RPMI7951 (cell line): ENCODE measurements around the gene NUDT13. TPM values are rescaled to one million over a fixed set of nuclear protein-coding genes. Genes with fewer than 3 reads are reported as not detected.
"Not testable (repeated sequence)": the region's sequence is repeated elsewhere in the genome, so short reads cannot be mapped to it uniquely, and the experiment has no call there.

Source experiments
- DNase-seq: peaks from one replicate; pipeline ENCODE4 v3.0.0-alpha.2; 2012; ENCODE audit warnings: low read depth
- total RNA-seq: library from RNA; depleted of rRNA; stranded (reverse); fragments of >200 nt; shearing (Covaris generic); gene quantifications from 2 replicates; pipeline ENCODE4 v1.2.3, GENCODE V29; 2014

Gene NUDT13
- total RNA-seq, 1 experiment from 2014 or later: 3.6 TPM

DNA sequence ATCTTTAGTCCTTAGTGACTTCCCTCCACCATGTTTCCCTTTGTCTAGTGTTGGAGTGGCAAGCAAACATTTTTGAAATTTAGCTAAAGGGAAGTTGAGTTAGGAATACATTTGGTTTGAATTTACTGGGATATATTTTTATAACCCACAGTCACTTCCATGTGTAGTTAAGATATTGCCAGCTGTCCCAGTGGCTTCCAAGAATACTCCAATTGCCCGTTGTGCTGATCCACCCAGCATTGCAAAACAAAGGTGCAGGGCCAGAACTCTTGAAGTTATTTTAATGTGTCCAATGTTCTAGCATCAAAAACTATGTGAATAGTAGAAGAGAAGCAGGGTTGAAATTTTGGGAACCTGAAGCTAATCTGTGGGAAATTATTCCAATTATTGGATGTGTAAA lies 11.1 kb upstream of the NUDT13 start:
- no peak for DNase-seq

DNA sequence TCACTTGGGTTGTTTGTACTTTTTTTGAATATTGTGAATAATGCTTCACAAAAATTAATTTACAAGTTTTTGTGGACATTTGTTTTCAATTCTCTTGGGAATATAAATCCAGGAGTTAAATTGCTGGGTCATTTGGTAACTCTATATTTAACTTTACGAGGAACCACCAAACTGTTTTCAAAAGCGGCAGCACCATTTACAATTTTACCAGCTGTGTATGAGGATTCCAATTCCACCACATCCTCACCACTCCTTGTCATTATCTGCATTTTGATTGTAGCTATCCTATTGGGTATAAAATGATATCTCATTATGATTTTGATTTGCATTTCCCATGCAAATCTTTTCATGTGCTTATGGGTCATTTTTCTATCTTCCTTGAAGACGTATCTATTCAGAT lies 4.0 kb upstream of the NUDT13 start:
- no peak for DNase-seq

DNA sequence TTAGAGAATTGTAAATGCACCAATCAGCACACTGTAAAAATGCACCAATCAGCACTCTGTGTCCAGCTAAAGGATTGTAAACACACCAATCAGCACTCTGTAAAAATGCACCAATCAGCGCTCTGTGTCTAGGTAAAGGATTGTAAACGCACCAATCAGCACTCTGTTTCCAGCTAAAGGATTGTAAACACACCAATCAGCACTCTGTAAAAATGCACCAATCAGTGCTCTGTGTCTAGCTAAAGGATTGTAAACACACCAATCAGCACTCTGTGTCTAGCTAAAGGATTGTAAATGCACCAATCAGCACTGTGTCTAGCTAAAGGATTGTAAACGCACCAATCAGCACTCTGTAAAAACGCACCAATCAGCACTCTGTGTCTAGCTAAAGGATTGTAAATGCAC lies 1.0 kb upstream of the NUDT13 start:
- DNase-seq: not testable (repeated sequence)

DNA sequence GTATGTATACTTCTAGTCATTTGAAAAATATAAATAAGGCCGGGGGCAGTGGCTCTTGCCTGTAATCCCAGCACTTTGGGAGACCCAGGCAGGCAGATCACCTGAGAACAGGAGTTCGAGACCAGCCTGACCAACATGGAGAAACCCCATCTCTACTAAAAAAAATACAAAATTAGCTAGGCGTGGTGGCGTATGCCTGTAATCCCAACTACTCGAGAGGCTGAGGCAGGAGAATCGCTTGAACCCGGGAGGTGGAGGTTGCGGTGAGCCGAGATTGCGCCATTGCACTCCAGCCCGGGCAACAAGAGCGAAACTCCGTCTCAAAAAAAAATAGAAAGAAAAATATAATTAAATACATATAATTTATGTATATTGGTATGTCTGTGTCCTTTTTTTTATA lies 1.8 kb downstream of the NUDT13 start:
- DNase-seq: not testable (repeated sequence)

DNA sequence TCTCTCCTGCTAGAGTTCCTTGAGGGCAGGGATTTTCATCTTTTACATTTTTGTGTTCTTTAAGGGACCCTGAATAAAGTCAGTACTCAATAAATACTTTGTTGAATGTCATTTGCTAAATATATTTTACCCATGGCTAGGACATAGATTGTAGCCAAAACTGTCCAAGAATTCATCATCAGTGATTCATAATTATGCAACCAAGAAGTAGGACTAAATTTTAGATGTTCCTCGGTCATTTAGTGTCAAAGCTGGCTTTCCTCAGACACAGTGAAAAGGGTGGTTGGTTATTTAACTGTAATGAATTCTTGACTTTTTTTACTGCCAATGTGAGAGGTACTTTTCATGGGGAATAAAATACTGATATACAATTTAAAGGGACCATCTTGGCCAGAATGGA lies 3.3 kb downstream of the NUDT13 start:
- no peak for DNase-seq

DNA sequence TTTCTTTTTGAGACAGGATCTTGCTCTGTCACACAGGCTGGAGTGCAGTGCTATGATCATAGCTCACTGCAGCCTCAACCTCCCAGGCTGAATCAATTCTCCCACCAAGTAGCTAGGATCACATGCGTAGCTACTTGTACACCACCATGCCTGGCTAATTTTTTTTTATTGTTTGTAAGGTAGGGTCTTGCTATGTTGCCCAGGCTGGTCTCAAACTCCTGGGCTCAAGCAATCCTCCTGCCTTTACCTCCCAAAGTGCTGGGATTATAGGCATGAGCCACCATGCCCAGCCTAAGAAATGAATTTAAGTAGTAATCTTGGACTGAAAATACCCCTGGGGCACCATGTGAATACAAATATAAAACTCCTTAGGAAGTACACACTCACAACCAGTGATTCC lies 5.8 kb downstream of the NUDT13 start:
- no peak for DNase-seq

DNA sequence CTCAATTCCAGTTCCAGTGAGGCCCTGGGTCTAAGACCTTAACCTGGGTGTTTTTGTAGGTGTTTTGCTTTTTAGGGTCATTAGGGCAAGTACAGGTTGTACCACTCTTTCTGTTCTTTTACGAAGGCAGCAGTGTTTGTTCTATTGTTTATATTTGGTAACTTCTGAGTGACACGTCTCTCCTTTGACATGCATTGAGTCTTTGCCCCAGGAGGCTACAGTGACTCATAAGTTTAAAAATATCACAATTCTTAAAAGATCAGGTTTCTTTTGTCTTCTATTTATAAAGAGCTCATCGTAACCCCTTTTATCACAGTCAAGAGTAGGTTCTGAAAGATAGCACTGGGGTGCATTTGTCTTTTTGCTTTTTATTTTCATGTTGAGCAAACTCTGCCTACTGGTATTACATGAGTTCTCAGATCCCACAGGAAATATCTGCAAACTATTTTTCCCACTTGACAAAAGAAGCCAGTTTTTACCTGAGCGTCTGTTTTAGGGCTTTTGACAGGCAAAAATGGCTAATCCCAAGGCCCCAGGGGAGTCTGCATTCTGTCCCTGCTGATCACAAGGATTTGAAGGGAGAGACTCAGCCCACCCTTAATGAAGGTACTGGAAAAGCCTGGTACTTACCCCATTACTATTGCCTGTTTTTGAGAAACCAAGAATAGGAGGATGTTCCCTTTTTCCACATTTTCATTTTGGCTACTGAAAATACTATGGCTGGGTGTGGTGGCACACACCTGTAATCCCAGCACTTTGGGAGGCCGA lies 7.9 kb downstream of the NUDT13 start:
- DNase-seq: peak; percentile 65

DNA sequence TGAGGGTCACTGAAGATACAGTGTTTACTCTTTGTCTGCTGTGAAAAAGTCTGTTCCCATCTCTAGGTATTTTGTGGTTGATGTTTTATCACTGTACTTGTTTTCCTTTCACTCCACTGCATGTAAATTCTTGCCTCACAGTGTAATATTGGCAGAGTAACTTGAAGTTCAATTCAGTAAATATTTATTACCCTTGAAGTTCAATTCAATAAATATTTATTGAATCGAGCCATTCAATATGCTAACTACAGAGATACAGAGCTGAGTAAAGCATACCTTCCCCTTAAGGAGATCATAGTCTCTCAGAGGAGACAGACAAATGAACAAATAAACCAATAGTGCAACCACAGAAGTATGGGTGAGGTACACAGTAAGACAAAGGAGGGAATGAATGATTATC lies 9.2 kb downstream of the NUDT13 start:
- DNase-seq: no peak

DNA sequence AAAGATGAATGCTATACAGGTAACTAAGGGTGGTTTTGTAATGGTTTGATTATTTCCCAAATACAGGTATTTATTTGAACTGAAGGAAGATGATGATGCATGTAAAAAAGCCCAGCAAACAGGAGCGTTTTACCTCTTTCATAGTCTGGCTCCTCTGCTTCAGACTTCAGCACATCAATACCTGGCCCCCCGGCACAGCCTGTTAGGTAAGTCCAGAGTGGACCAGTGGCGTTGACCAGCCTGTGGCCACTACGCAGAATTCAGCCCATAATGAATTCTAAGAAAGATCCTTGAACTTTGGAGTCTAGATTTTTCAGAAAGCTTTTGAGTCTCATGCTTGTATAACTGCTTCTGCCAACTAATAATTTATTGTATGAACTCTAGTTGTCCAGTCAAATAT lies 9.7 kb downstream of the NUDT13 start:
- no peak for DNase-seq

DNA sequence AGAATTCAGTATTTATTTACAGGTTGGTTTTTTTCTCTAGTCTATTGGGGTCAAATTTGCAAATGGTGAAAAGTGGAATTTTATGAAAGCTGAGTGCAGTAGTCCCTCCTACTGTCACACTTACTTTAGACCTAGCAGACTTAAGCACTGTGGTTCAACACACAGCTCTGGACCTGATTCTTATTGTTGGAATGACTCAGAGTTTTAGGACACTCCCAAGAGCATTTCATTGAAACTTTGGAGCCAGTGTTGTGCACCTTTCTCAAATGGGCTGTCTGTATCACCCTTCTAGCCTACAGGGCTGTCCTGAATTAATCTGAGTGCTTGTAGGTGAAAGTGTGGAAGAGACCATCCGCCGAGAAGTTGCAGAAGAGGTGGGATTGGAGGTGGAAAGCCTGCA lies 16.1 kb downstream of the NUDT13 start:
- no peak for DNase-seq

DNA sequence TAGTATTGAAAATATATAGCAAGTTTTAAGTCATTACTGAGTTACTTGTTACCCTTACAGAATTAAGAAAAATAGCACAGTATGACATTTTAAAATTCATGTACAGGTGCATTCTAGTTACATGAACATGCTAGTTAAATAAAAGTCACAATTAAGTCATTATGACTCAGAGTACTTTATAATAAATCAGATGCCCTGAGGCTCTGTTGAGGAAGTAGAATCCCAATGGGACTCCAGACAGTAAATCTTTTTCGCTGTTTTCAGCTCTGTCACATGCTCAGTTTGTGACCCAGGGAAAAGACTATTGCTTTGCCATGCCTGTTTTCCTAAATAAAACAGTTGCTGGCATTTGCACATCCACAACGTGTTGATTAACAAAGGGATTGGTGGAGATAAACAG lies 21.0 kb downstream of the NUDT13 start:
- DNase-seq: peak; percentile 29

DNA sequence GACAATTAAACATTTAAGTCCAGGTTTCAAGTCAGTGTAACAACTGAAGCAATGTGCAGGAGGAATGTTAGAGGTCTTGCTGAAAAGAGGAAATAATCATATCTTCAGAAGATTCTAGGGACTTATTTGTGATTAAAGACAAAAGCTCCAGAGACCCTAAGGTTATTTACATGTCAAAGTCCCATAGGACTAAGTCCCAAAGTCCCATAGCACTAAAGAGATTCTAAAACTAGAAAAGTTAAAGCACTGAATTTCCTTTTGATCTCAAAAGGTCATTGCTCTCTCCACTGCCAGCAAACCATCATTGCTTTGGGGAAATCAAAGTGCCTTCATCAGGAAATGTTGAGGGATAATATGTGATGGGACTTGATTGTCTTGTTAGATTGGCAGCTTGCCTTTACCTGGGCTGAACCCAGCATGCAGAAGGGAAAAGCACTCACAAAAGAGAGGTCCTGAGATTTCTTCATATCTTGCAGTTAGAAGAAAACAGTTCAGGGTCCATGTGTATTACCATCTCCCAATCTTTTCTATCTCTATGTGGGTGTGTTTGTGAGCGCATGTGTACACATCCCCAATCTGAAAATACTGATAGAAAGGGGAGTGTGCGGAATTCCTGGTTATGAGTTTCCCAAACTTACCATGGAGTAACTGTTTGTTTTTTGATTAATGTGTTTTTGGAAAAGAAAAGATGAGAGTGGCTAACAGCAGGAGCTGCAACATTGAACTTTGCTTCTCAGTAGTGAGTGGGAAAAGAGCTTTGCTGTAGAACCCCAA lies 21.8 kb downstream of the NUDT13 start:
- DNase-seq: no peak

DNA sequence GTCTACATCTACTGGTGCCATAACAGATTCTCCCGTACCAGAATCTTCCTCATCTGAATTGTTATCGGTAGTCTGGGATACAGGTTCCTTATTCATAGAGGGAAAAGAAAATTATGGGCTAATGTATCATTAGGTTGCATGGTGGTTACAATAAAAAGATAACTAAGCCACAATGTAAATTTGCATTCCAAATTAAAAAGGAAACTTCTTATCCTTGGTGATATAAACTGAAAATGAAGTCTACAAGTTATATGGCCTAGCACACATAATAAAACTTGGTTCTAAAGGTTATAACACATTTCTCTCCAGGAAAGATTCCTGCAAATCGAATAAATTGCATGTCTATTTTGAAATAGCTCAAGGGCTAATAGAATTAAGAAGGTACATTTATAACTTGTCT lies 24.5 kb downstream of the NUDT13 start:
- no peak for DNase-seq

DNA sequence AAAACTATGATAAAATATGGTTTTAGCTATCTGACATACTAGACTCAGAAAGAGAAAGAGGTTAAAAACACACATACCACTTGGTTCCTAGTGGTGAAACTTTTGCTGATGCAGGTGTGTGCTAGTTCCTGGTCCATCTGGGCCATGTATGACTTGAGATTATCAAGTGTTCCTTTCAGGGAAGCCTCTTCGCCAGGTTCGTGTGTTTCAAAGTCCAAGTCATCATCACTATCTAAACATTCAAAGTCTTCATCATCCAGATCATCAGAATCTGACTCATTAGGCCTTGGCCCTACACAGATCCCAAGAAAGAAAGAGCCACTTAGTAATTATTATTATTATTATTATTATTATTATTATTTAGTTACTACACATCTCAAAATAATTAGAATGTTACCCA lies 26.4 kb downstream of the NUDT13 start:
- no peak for DNase-seq

DNA sequence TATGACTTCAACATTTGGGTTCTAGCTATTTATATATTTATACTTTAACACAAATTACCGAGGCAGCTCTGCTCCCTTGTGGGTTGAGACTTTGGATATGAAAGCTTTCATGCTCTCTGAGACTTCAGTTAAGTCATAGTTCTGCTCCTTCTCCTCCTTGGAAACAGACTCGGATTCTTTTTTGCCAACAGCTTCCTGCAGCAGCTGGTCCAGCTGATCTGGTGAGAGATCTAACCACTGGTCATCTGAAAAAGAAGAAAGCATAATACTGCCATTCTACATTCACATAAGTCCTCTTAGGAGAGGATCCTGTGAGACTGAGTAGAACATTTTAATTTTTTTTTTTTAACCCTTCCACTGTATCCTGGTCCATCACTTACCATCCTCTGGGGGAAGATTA lies 29.0 kb downstream of the NUDT13 start:
- no peak for DNase-seq

DNA sequence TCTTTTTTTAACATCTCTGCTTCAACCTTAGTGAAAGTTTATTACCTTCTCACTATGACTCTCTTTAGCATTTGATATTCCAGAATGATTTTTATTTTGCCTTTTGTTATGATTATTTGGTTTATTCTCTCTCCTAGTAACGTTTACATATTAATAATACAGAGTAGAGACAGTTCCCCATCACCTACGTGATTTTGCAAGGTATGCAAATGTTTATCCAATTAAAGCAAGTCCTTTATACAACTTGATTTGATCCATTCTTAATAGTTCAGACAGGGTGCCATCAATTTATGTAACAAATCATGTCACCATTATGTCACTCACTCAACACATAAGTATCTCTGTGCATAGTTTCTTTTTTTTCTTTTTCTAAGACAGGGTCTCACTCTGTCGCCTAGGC lies 31.3 kb downstream of the NUDT13 start:
- no peak for DNase-seq

DNA sequence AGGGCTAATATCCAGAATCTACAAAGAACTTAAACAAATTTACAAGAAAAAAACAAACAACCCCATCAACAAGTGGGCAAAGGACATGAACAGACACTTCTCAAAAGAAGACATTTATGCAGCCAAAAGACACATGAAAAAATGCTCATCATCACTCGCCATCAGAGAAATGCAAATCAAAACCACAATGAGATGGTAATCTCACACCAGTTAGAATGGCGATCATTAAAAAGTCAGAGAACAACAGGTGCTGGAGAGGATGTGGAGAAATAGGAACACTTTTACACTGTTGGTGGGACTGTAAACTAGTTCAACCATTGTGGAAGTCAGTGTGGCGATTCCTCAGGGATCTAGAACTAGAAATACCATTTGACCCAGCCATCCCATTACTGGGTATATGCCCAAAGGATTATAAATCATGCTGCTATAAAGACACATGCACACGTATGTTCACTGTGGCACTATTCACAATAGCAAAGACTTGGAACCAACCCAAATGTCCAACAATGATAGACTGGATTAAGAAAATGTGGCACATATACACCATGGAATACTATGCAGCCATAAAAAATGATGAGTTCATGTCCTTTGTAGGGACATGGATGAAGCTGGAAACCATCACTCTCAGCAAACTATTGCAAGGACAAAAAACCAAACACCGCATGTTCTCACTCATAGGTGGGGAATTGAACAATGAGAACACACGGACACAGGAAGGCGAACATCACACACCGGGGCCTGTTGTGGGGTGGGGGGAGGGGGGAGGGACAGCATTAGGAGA lies 40.6 kb downstream of the NUDT13 start:
- DNase-seq: not testable (repeated sequence)

DNA sequence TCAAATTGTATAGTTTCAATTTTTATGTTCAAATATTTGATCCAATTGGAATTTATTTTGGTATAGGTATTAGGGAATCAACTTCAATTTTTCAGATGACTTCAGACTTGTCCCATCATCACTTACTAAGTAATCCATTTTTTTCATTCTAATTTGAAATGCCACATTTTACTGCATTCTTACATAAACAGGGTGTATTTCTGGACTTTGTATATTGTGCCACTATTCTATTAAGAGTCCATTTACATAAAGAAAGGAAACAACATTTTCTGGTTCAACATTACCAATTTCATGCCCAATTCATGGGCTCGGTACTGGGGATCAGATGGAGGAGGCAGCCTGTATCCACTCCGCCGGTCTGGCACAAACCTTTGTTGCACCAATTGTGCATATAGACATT lies 41.8 kb downstream of the NUDT13 start:
- DNase-seq: no peak

DNA sequence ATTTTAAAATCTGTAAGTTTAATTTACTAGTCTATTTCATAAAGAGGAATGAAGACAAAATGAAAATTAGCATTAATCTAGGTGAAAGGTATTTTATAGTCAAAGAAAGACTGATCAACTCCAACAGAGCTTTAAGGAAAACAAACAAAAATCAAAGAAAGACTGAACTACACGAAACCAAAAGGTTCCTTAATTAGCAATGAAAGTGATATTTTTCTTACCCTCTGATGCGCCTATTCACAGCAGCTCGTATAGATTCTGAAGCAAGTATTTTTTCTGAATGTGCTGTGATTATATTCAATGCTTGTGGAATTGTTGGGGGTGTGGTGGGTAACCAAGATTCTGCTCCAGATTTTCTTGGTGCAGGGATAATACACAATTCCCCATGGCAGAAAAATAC lies 45.8 kb downstream of the NUDT13 start:
- DNase-seq: no peak

DNA sequence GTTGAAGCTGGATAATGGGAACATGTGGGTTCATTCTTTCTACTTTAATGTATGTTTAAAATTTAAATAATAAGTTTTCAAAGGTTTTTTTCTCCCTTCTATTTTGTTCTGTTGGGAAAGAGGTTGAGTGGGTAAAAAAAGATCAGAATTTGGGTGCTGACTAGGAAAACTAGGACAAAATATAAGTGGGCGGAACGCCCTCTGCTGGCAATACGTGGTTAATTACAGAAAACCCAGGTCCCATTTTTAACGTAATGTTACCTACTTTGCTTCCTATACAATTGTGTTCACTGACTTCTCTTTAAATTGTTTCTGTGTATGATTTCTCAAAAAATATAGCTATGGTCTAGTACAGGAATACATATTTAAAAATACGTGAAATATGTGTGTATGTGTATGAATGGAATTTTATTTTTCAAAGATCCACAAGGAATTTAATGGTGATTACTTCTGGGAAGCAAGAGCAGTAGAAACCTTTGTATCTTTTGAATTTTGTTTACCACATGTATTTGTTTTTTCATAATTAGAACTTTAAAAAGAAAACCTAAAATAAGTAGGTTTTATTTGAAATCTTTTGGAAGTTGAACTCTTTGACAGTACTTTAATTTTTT lies 48.9 kb downstream of the NUDT13 start:
- DNase-seq: peak; percentile 38

DNA sequence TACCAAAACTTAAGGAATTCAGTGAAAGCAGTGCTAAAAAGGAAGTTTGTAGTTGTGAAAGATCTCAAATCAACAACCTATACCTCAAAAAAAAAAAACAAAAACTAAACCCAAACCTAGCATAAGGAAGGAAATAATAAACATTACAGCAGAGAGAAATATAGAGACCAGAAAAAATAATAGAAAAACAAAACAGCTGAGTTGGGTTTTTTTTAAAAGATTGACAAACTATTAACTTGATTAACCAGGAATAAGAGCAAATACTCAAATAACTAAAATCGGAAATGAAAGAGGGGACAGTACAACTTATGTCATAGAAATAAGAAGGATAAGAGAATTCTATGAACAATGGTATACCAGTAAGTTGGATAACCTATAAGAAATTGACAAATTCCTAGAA lies 50.8 kb downstream of the NUDT13 start:
- no peak for DNase-seq

DNA sequence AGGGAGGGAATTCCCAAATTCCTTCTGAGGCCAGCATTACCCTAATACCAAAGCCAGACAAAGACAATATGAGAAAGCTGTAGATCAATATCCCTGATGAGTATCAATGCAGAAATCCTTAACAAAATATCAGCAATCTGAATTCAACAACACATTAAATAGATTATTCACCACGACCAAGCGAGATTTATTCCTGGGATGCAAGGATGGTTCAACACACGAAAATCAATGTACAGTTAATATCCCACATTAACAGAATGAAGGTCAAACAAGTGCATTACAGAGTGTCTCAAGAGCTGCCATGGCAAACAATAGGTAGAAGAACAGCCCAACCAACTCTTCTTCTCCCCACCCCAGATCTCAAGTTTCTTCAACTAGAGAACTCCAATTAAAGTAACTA lies 51.4 kb downstream of the NUDT13 start:
- no peak for DNase-seq
